H1 (cell line): ENCODE data around the gene SCFD1. TPM values are rescaled to one million over a fixed set of nuclear protein-coding genes. Genes with fewer than 3 reads are reported as not detected.
A peak's percentile ranks its signal among the peaks of the same experiment; 100 is the strongest.

Experiments
- E2F6 ChIP-seq: IDR thresholded peaks from 2 replicates; pipeline ENCODE4 v1.6.1; 2012; ENCODE audit warnings: inconsistent platforms
- GTF2F1 ChIP-seq: IDR thresholded peaks from 2 replicates; pipeline ENCODE4 v1.6.1; 2012; ENCODE audit warnings: low read depth, low read length, improper control_type of control experiment, borderline replicate concordance
- KDM4A ChIP-seq: IDR thresholded peaks from one replicate; pipeline ENCODE4 v1.7.1; 2012; ENCODE audit warnings: low read depth, mild to moderate bottlenecking, moderate library complexity, low read length, inconsistent platforms; ENCODE audit not compliant: severe bottlenecking
- RNF2 ChIP-seq: fragments of 200-900, 300-1000 bp; sonication (generic); IDR thresholded peaks from 2 replicates; pipeline ENCODE4 v1.7.1; 2016; ENCODE audit warnings: borderline replicate concordance, low read depth, mild to moderate bottlenecking, antibody characterized with exemption, low read length; ENCODE audit not compliant: poor library complexity, severe bottlenecking; ENCODE audit errors: missing control alignments
- TAF1 ChIP-seq: IDR thresholded peaks from 2 replicates; pipeline ENCODE4 v1.6.1; 2011; ENCODE audit warnings: mild to moderate bottlenecking, low read depth, low read length
- YY1 ChIP-seq: IDR thresholded peaks from 2 replicates; pipeline ENCODE4 v1.6.1; 2011; ENCODE audit warnings: low read depth, mild to moderate bottlenecking, low read length
- ZNF274 ChIP-seq: IDR thresholded peaks from 2 replicates; pipeline ENCODE4 v1.7.0; 2012; ENCODE audit warnings: low read length, borderline replicate concordance; ENCODE audit errors: extremely low read depth
- polyA plus RNA-seq, 7 experiments: library from polyadenylated mRNA; depleted of rRNA in 3 of 7; stranded (reverse) in 5 of 7; unstranded in 2 of 7; fragments of >200 nt in 5 of 7; fragments of 200-250 nt in 2 of 7; gene quantifications; 1 replicate in 5 of 7; 2 replicates in 1 of 7; 4 replicates in 1 of 7; pipeline versions ENCODE4 v1.2.1 to v1.2.3, GENCODE V29; 2011 to 2013; ENCODE audit warnings: missing spikeins in 2 of 7, mixed read lengths in 2 of 7
- total RNA-seq: library from RNA; stranded (reverse); fragmentation: NEBNext Ultra II Directional; extraction: Animal tissue kit (Norgen Biotek cat#: 25700); gene quantifications from 2 replicates; pipeline ENCODE4 v1.2.1, GENCODE V29; 2021
- TF ChIP-seq, protein P1 (sequence below): fragments of 300-600 bp; sonication (generic); IDR thresholded peaks from 2 replicates; pipeline ENCODE4 v1.7.1; 2012; ENCODE audit warnings: low read length, moderate library complexity, mild to moderate bottlenecking, inconsistent platforms; ENCODE audit not compliant: insufficient replicate concordance

Gene SCFD1
- total and polyA plus RNA-seq, 2 of the 8 experiments (the other 6 are each of a cell fraction or from before 2014, with no cell fraction given): 32.8 to 64.5 TPM

GRCh38 chr14:30621940-30622830 lies at the start of gene SCFD1 (continued):
- TF ChIP-seq, protein P1, sequence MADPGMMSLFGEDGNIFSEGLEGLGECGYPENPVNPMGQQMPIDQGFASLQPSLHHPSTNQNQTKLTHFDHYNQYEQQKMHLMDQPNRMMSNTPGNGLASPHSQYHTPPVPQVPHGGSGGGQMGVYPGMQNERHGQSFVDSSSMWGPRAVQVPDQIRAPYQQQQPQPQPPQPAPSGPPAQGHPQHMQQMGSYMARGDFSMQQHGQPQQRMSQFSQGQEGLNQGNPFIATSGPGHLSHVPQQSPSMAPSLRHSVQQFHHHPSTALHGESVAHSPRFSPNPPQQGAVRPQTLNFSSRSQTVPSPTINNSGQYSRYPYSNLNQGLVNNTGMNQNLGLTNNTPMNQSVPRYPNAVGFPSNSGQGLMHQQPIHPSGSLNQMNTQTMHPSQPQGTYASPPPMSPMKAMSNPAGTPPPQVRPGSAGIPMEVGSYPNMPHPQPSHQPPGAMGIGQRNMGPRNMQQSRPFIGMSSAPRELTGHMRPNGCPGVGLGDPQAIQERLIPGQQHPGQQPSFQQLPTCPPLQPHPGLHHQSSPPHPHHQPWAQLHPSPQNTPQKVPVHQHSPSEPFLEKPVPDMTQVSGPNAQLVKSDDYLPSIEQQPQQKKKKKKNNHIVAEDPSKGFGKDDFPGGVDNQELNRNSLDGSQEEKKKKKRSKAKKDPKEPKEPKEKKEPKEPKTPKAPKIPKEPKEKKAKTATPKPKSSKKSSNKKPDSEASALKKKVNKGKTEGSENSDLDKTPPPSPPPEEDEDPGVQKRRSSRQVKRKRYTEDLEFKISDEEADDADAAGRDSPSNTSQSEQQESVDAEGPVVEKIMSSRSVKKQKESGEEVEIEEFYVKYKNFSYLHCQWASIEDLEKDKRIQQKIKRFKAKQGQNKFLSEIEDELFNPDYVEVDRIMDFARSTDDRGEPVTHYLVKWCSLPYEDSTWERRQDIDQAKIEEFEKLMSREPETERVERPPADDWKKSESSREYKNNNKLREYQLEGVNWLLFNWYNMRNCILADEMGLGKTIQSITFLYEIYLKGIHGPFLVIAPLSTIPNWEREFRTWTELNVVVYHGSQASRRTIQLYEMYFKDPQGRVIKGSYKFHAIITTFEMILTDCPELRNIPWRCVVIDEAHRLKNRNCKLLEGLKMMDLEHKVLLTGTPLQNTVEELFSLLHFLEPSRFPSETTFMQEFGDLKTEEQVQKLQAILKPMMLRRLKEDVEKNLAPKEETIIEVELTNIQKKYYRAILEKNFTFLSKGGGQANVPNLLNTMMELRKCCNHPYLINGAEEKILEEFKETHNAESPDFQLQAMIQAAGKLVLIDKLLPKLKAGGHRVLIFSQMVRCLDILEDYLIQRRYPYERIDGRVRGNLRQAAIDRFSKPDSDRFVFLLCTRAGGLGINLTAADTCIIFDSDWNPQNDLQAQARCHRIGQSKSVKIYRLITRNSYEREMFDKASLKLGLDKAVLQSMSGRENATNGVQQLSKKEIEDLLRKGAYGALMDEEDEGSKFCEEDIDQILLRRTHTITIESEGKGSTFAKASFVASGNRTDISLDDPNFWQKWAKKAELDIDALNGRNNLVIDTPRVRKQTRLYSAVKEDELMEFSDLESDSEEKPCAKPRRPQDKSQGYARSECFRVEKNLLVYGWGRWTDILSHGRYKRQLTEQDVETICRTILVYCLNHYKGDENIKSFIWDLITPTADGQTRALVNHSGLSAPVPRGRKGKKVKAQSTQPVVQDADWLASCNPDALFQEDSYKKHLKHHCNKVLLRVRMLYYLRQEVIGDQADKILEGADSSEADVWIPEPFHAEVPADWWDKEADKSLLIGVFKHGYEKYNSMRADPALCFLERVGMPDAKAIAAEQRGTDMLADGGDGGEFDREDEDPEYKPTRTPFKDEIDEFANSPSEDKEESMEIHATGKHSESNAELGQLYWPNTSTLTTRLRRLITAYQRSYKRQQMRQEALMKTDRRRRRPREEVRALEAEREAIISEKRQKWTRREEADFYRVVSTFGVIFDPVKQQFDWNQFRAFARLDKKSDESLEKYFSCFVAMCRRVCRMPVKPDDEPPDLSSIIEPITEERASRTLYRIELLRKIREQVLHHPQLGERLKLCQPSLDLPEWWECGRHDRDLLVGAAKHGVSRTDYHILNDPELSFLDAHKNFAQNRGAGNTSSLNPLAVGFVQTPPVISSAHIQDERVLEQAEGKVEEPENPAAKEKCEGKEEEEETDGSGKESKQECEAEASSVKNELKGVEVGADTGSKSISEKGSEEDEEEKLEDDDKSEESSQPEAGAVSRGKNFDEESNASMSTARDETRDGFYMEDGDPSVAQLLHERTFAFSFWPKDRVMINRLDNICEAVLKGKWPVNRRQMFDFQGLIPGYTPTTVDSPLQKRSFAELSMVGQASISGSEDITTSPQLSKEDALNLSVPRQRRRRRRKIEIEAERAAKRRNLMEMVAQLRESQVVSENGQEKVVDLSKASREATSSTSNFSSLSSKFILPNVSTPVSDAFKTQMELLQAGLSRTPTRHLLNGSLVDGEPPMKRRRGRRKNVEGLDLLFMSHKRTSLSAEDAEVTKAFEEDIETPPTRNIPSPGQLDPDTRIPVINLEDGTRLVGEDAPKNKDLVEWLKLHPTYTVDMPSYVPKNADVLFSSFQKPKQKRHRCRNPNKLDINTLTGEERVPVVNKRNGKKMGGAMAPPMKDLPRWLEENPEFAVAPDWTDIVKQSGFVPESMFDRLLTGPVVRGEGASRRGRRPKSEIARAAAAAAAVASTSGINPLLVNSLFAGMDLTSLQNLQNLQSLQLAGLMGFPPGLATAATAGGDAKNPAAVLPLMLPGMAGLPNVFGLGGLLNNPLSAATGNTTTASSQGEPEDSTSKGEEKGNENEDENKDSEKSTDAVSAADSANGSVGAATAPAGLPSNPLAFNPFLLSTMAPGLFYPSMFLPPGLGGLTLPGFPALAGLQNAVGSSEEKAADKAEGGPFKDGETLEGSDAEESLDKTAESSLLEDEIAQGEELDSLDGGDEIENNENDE: no peak
- TF ChIP-seq TAF1 (peak; percentile 96), YY1 (peak; percentile 97), E2F6 (no peak), ZNF274 (no peak), GTF2F1 (no peak), KDM4A (no peak), RNF2 (no peak)
